CD4-positive, CD25-positive, alpha-beta regulatory T cell (primary cell): ENCODE results near the gene MYG1. TPM values are rescaled to one million over a fixed set of nuclear protein-coding genes. Genes with fewer than 3 reads are reported as not detected.
A peak's percentile ranks its signal among the peaks of the same experiment; 100 is the strongest.

Experiments used
- ATAC-seq, 2 donors: fragments of 150-1000 bp; cut with Tn5 transposase; one replicate each; pipeline ENCODE4 v1.10.0; 2021; ENCODE audit warnings: low read depth in 2 of 2, moderate number of reproducible peaks in 2 of 2, moderate library complexity in 1 of 2
- DNase-seq, 3 donors: peaks; one replicate each; pipeline versions ENCODE4 v3.0.0 to v3.0.0-alpha.2; 2012 to 2022; ENCODE audit warnings: mixed read lengths in 1 of 3
- H3K27ac ChIP-seq: one replicate; pipeline ENCODE4 v1.7.0; 2013; ENCODE audit warnings: mild to moderate bottlenecking, low read length; ENCODE audit not compliant: insufficient read depth, poor library complexity, severe bottlenecking
- H3K27me3 ChIP-seq: one replicate; pipeline ENCODE4 v1.7.0; 2013; ENCODE audit warnings: low read length; ENCODE audit not compliant: control insufficient read depth, insufficient read depth
- H3K36me3 ChIP-seq: one replicate; pipeline ENCODE4 v1.7.0; 2013; ENCODE audit warnings: mild to moderate bottlenecking, low read length, moderate library complexity; ENCODE audit not compliant: control insufficient read depth, insufficient read depth
- H3K4me1 ChIP-seq: 2 replicates; pipeline ENCODE4 v1.7.0; 2013; ENCODE audit warnings: mild to moderate bottlenecking, low read length; ENCODE audit not compliant: insufficient read depth, control insufficient read depth, poor library complexity, severe bottlenecking
- H3K4me3 ChIP-seq: one replicate; pipeline ENCODE4 v1.7.0; 2013; ENCODE audit warnings: low read depth, mild to moderate bottlenecking, low read length, moderate library complexity
- H3K9me3 ChIP-seq, 2 experiments: 1 replicate in 1 of 2; 2 replicates in 1 of 2; pipeline ENCODE4 v1.7.0; 2013; ENCODE audit warnings: low read length in 2 of 2, mild to moderate bottlenecking in 1 of 2, moderate library complexity in 1 of 2; ENCODE audit not compliant: control insufficient read depth in 2 of 2
- H3K27ac Mint-ChIP-seq, 3 donors: one replicate each; pipeline ENCODE4 v1.8.0; 2020 to 2022; ENCODE audit warnings: mild to moderate bottlenecking in 3 of 3, mixed read lengths in 3 of 3, moderate library complexity in 2 of 3
- H3K27me3 Mint-ChIP-seq: one replicate; pipeline ENCODE4 v1.8.0; 2022; ENCODE audit warnings: mild to moderate bottlenecking, mixed read lengths
- H3K36me3 Mint-ChIP-seq: one replicate; pipeline ENCODE4 v1.8.0; 2020; ENCODE audit warnings: mixed read lengths
- H3K4me1 Mint-ChIP-seq, 4 donors: one replicate each; pipeline ENCODE4 v1.8.0; 2020 to 2022; ENCODE audit warnings: mixed read lengths in 4 of 4, mild to moderate bottlenecking in 1 of 4
- H3K4me3 Mint-ChIP-seq, 4 donors: one replicate each; pipeline ENCODE4 v1.8.0; 2020 to 2022; ENCODE audit warnings: mild to moderate bottlenecking in 4 of 4, mixed read lengths in 4 of 4, moderate library complexity in 3 of 4
- H3K9me3 Mint-ChIP-seq, 7 donors: one replicate each; pipeline ENCODE4 v1.8.0; 2020 to 2022; ENCODE audit warnings: mixed read lengths in 7 of 7, mild to moderate bottlenecking in 3 of 7, moderate library complexity in 2 of 7
- polyA plus RNA-seq, 4 donors: library from polyadenylated mRNA; unstranded; fragments of 300-500 nt; fragmentation: Illumina TruSeq; gene quantifications; one replicate each; pipeline ENCODE4 v1.2.3, GENCODE V29; 2021
- total RNA-seq: library from RNA; stranded (reverse); gene quantifications from one replicate; pipeline ENCODE4 v1.2.3, GENCODE V29; 2022

The MYG1 gene
- total RNA-seq (33.9 TPM), polyA plus RNA-seq (10 to 100 TPM; 85.0 to 98.1 (median 94.4) TPM)

GRCh38 chr12:53299454-53300180 is at the start of gene MYG1:
Gene MYG1, plus strand, starts transcription at chr12:53299695. Its CDS starts 43 bp downstream, at chr12:53299738.
- Mint-ChIP-seq H3K4me3 (peak within 1 kb of the TSS; percentile 96 to 99 (median 97)), H3K4me1 (peaks cover 12 to 80% (median 50%) of the 10 kb centered on the region in 4 donors), H3K27me3 (no peaks in the 10 kb centered on the region), H3K27ac (peak within 1 kb of the TSS; percentile 78 to 96 (median 93)), H3K36me3 (peaks cover 24% of the 10 kb centered on the region), H3K9me3 (peaks cover 0 to 2% (median 0%) of the 10 kb centered on the region in 7 donors)
- ATAC-seq: peak; percentile 67 to 70
- Histone ChIP-seq H3K27ac (peak within 1 kb of the TSS; percentile 75), H3K27me3 (no peaks in the 10 kb centered on the region), H3K4me1 (peaks cover 49% of the 10 kb centered on the region), H3K9me3 (no peaks in the 10 kb centered on the region), H3K36me3 (peaks cover 37% of the 10 kb centered on the region), H3K4me3 (peak within 1 kb of the TSS; percentile 90)
- DNase-seq: peak; percentile 85 to 93 (median 88)

- Histone ChIP-seq H3K9me3 (no peaks in the 10 kb centered on the region), H3K27me3 (no peaks in the 10 kb centered on the region), H3K27ac (peak overlapping the region; percentile 83), H3K4me1 (peaks cover 40% of the 10 kb centered on the region), H3K4me3 (peak overlapping the region; percentile 81), H3K36me3 (peaks cover 11% of the 10 kb centered on the region)
- Mint-ChIP-seq H3K36me3 (no peaks in the 10 kb centered on the region), H3K27me3 (peaks cover 4% of the 10 kb centered on the region), H3K9me3 (no peaks in the 10 kb centered on the region), H3K27ac (peak overlapping the region; percentile 95 to 97 (median 95)), H3K4me3 (peak overlapping the region; percentile 97 to 100 (median 98)), H3K4me1 (peaks cover 0 to 50% (median 31%) of the 10 kb centered on the region in 4 donors)
- ATAC-seq (peak; percentile 82 to 83), DNase-seq (peak; percentile 68 to 79 (median 73))
Observed at GRCh38 chr12:53251477-53252348, 47.8 kb upstream of the MYG1 start.

- peaks cover 40% of the 10 kb centered on the region for H3K4me1 ChIP-seq
- peaks cover 0 to 51% (median 31%) of the 10 kb centered on the region in 4 donors for H3K4me1 Mint-ChIP-seq
- peak overlapping the region; percentile 81 for H3K4me3 ChIP-seq
- peaks cover 4% of the 10 kb centered on the region for H3K27me3 Mint-ChIP-seq
- no peaks in the 10 kb centered on the region for H3K27me3 ChIP-seq
- no peak for DNase-seq
- H3K36me3 Mint-ChIP-seq: no peaks in the 10 kb centered on the region
- H3K27ac Mint-ChIP-seq: peak overlapping the region; percentile 95 to 97 (median 95)
- H3K27ac ChIP-seq: peak overlapping the region; percentile 83
- peaks cover 11% of the 10 kb centered on the region for H3K36me3 ChIP-seq
- no peak for ATAC-seq
- H3K9me3 ChIP-seq: no peaks in the 10 kb centered on the region
- H3K9me3 Mint-ChIP-seq: no peaks in the 10 kb centered on the region
- H3K4me3 Mint-ChIP-seq: peak overlapping the region; percentile 97 to 100 (median 98)
Observed at GRCh38 chr12:53252349-53252916, 47.1 kb upstream of the MYG1 start.

- DNase-seq (no peak), ATAC-seq (no peak)
- Mint-ChIP-seq H3K27ac (peak overlapping the region; percentile 69 to 97 (median 95)), H3K27me3 (peaks cover 4% of the 10 kb centered on the region), H3K36me3 (no peaks in the 10 kb centered on the region), H3K4me3 (peak overlapping the region; percentile 97 to 100 (median 98)), H3K4me1 (peaks cover 0 to 51% (median 31%) of the 10 kb centered on the region in 4 donors), H3K9me3 (no peaks in the 10 kb centered on the region)
- no peaks in the 10 kb centered on the region for H3K27me3 ChIP-seq
- H3K27ac ChIP-seq: peak overlapping the region; percentile 83
- no peaks in the 10 kb centered on the region for H3K9me3 ChIP-seq
- peak overlapping the region; percentile 81 for H3K4me3 ChIP-seq
- H3K4me1 ChIP-seq: peaks cover 40% of the 10 kb centered on the region
- peaks cover 11% of the 10 kb centered on the region for H3K36me3 ChIP-seq
Observed at GRCh38 chr12:53253298-53253697, 46.2 kb upstream of the MYG1 start.

- peak overlapping the region in 2 of 3 donors; percentile 14 to 20 for H3K27ac Mint-ChIP-seq
- peak overlapping the region; percentile 13 to 81 (median 44) for H3K4me3 Mint-ChIP-seq
- Histone ChIP-seq H3K27me3 (no peaks in the 10 kb centered on the region), H3K27ac (no peak overlapping the region), H3K36me3 (peaks cover 11% of the 10 kb centered on the region), H3K4me1 (peaks cover 40% of the 10 kb centered on the region), H3K9me3 (no peaks in the 10 kb centered on the region), H3K4me3 (no peak overlapping the region)
- no peak for ATAC-seq
- peaks cover 4% of the 10 kb centered on the region for H3K27me3 Mint-ChIP-seq
- no peaks in the 10 kb centered on the region for H3K9me3 Mint-ChIP-seq
- peaks cover 0 to 51% (median 31%) of the 10 kb centered on the region in 4 donors for H3K4me1 Mint-ChIP-seq
- H3K36me3 Mint-ChIP-seq: no peaks in the 10 kb centered on the region
- peak in 1 of 3 donors; percentile 57 for DNase-seq
Observed at GRCh38 chr12:53254816-53255545, 44.5 kb upstream of the MYG1 start.

GRCh38 chr12:53255996-53256395 is 43.5 kb upstream of the MYG1 start:
- DNase-seq (peak in 1 of 3 donors; percentile 40), ATAC-seq (peak in 1 of 2 donors; percentile 10)
- Histone ChIP-seq H3K4me1 (peaks cover 38% of the 10 kb centered on the region), H3K36me3 (peaks cover 11% of the 10 kb centered on the region), H3K9me3 (no peaks in the 10 kb centered on the region), H3K27ac (no peak overlapping the region), H3K27me3 (no peaks in the 10 kb centered on the region), H3K4me3 (no peak overlapping the region)
- H3K4me3 Mint-ChIP-seq: peak overlapping the region in 2 of 4 donors; percentile 29 to 53
- no peaks in the 10 kb centered on the region for H3K9me3 Mint-ChIP-seq
- no peaks in the 10 kb centered on the region for H3K36me3 Mint-ChIP-seq
- peaks cover 4% of the 10 kb centered on the region for H3K27me3 Mint-ChIP-seq
- H3K4me1 Mint-ChIP-seq: peaks cover 0 to 50% (median 31%) of the 10 kb centered on the region in 4 donors
- H3K27ac Mint-ChIP-seq: peak overlapping the region in 2 of 3 donors; percentile 42 to 91
